Renal cortical epithelial cell (primary cell): Measurements from ENCODE around the gene ERC1. TPM values are rescaled to one million over a fixed set of nuclear protein-coding genes. Genes with fewer than 3 reads are reported as not detected.
A peak's percentile ranks its signal among the peaks of the same experiment; 100 is the strongest.

Source experiments
- DNase-seq: peaks from one replicate; pipeline ENCODE4 v3.0.0-alpha.2; 2011; ENCODE audit warnings: low read depth
- total RNA-seq: library from RNA; depleted of rRNA; stranded (reverse); fragments of >200 nt; gene quantifications from 2 replicates; pipeline ENCODE4 v1.2.3, GENCODE V29; 2014

Gene ERC1
- total RNA-seq, 1 donor from 2014 or later = 79.3 TPM

- DNase-seq = no peak
These were observed 541.5 kb downstream of the ERC1 start for GRCh38 chr12:1532375-1533165.

GRCh38 chr12:1533205-1533601, 542.2 kb downstream of the ERC1 start:
- peak; percentile 22 for DNase-seq

- peak; percentile 63 for DNase-seq
These were observed 542.7 kb downstream of the ERC1 start for GRCh38 chr12:1533602-1534304.

- peak; percentile 52 for DNase-seq
These were observed 543.7 kb downstream of the ERC1 start for GRCh38 chr12:1534748-1535147.

GRCh38 chr12:1536817-1537216, 545.8 kb downstream of the ERC1 start:
- DNase-seq = no peak

- DNase-seq = no peak
These were observed 548.1 kb downstream of the ERC1 start for GRCh38 chr12:1539135-1539534.

- DNase-seq = peak; percentile 60
These were observed 549.7 kb downstream of the ERC1 start for GRCh38 chr12:1540690-1541089.

GRCh38 chr12:1542599-1542998, 551.6 kb downstream of the ERC1 start:
- no peak for DNase-seq

- no peak for DNase-seq
These were observed 554.1 kb downstream of the ERC1 start for GRCh38 chr12:1544996-1545700.

Other genes starting within 250 kb of the ERC1 start
- 43.9 and 222 TPM in 2 replicates for gene WNK1, start 238.6 kb upstream of the ERC1 start, total RNA-seq
- gene RAD52, start 41.5 kb upstream of the ERC1 start, total RNA-seq = 11.6 and 18.4 TPM in 2 replicates